Adrenal gland (tissue), 12 donors: ENCODE results near the gene KHK. TPM values are rescaled to one million over a fixed set of nuclear protein-coding genes. Genes with fewer than 3 reads are reported as not detected.
"Not testable (repeated sequence)": the region's sequence is repeated elsewhere in the genome, so short reads cannot be mapped to it uniquely, and the experiment has no call there.

ENCODE experiments used
- DNase-seq, 7 donors: peaks; one replicate each; pipeline ENCODE4 v3.0.0-alpha.2; 2019 to 2020
- H3K27ac ChIP-seq, 5 donors: fragments of 200-600 bp; sonication (generic) in 4 of 5; 1 replicate in 3 of 5; 2 replicates in 2 of 5; pipeline versions ENCODE4 v1.5.1 to v1.8.0; 2016 to 2020; ENCODE audit warnings: mild to moderate bottlenecking in 1 of 5
- H3K27me3 ChIP-seq: fragments of 200-600 bp; 2 replicates; pipeline ENCODE4 v1.8.0; 2021
- H3K36me3 ChIP-seq, 2 donors: fragments of 200-600 bp; replicated peaks in 1 of 2; 1 replicate in 1 of 2; 2 replicates in 1 of 2; pipeline versions ENCODE4 v1.5.1 to v1.8.0; 2018 to 2022
- H3K4me1 ChIP-seq, 2 donors: fragments of 200-600 bp; replicated peaks in 1 of 2; 1 replicate in 1 of 2; 2 replicates in 1 of 2; pipeline versions ENCODE4 v1.5.1 to v1.8.0; 2018 to 2021
- H3K4me3 ChIP-seq, 4 donors: fragments of 200-600 bp; sonication (generic) in 3 of 4; one replicate each; pipeline ENCODE4 v1.5.1; 2016 to 2018
- H3K9me3 ChIP-seq, 3 donors: fragments of 200-600 bp; sonication (generic) in 1 of 3; replicated peaks in 1 of 3; 1 replicate in 2 of 3; 2 replicates in 1 of 3; pipeline versions ENCODE4 v1.5.1 to v1.8.0; 2016 to 2021
- POLR2A ChIP-seq, 2 donors: fragments of 450-650 bp; IDR thresholded peaks; one replicate each; pipeline ENCODE4 v1.6.1; 2017; ENCODE audit warnings: antibody characterized with exemption in 2 of 2, mild to moderate bottlenecking in 2 of 2, moderate library complexity in 1 of 2
- WGBS, 4 donors: extraction: QIAGEN DNeasy Blood & Tissue Kit in 2 of 4; methylation state at CpG; one replicate each; pipeline versions ENCODE4 v1.1.5 to v1.1.7; 2013 to 2017; 5-methylcytosine and 5-hydroxymethylcytosine counted together
- intact Hi-C, 2 donors: fragments of 100-400 bp; cut with DNase I; formaldehyde crosslinking; loops; one replicate each; pipeline versions ENCODE4 v1.14.1 to v1.15.0; 2022 to 2023
- polyA plus RNA-seq, 3 donors: library from polyadenylated mRNA; stranded (reverse); fragments of 200-250 nt in 2 of 3; fragments of 350-450 nt in 1 of 3; fragmentation: Illumina TruSeq in 1 of 3; extraction: RNeasy Lipid Tissue Mini Kit (QIAGEN cat#74804) in 1 of 3; gene quantifications; one replicate each; pipeline ENCODE4 v1.2.3, GENCODE V29; 2013 to 2014
- total RNA-seq, 9 donors: library from RNA; depleted of rRNA in 4 of 9; stranded (reverse); fragments of >200 nt in 4 of 9; fragments of 120-200 nt in 1 of 9; fragmentation: NEBNext Ultra II Directional in 1 of 9; extraction: Animal tissue kit (Norgen Biotek cat#: 25700) in 1 of 9; gene quantifications; one replicate each; pipeline versions ENCODE4 v1.1.0 to v1.2.4, GENCODE V29; 2013 to 2023
- TF ChIP-seq, protein P1 (sequence below), 6 experiments: fragments of 450-650 bp in 4 of 6; fragments of 200-600 bp in 2 of 6; sonication (generic) in 1 of 6; IDR thresholded peaks; 1 replicate in 5 of 6; 2 replicates in 1 of 6; pipeline versions ENCODE4 v1.5.1 to v1.8.0; 2016 to 2021; ENCODE audit warnings: antibody characterized with exemption in 6 of 6, mild to moderate bottlenecking in 2 of 6, moderate library complexity in 1 of 6
- donor health status: healthy with polysubstance abuse.
- donor health status: Bipolar disorder and iron deficiency.
- donor health status: DM: yes; HTN: yes; CAD: no.
- donor health status: DM: no; HTN: no; CAD: no.
- donor health status: DM: no; HTN: no; CAD: no.
- donor health status: DM: yes; HTN: yes; CAD: no.

The KHK gene
- total and polyA plus RNA-seq, 12 donors, result 3.3 to 14.4 (median 6.9) TPM

GRCh38 chr2:27109083-27109482 lies 22.5 kb downstream of the KHK start:
- Histone ChIP-seq H3K4me1 (no peaks in the 10 kb centered on the region), H3K4me3 (no peak overlapping the region), H3K27me3 (peaks cover 4% of the 10 kb centered on the region), H3K9me3 (no peaks in the 10 kb centered on the region), H3K27ac (no peak overlapping the region), H3K36me3 (no peaks in the 10 kb centered on the region)
- intact Hi-C loops, result no loop called here
- no peak for TF ChIP-seq POLR2A (IDR thresholded peaks at IDR 0.05)
- TF ChIP-seq, protein P1, sequence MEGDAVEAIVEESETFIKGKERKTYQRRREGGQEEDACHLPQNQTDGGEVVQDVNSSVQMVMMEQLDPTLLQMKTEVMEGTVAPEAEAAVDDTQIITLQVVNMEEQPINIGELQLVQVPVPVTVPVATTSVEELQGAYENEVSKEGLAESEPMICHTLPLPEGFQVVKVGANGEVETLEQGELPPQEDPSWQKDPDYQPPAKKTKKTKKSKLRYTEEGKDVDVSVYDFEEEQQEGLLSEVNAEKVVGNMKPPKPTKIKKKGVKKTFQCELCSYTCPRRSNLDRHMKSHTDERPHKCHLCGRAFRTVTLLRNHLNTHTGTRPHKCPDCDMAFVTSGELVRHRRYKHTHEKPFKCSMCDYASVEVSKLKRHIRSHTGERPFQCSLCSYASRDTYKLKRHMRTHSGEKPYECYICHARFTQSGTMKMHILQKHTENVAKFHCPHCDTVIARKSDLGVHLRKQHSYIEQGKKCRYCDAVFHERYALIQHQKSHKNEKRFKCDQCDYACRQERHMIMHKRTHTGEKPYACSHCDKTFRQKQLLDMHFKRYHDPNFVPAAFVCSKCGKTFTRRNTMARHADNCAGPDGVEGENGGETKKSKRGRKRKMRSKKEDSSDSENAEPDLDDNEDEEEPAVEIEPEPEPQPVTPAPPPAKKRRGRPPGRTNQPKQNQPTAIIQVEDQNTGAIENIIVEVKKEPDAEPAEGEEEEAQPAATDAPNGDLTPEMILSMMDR (IDR thresholded peaks at IDR 0.05), result no peak
- 77 to 90% (median 83%) methylated on average over 3 of the region's 3 CpGs for WGBS, 4 donors
- no peak for DNase-seq

DNA sequence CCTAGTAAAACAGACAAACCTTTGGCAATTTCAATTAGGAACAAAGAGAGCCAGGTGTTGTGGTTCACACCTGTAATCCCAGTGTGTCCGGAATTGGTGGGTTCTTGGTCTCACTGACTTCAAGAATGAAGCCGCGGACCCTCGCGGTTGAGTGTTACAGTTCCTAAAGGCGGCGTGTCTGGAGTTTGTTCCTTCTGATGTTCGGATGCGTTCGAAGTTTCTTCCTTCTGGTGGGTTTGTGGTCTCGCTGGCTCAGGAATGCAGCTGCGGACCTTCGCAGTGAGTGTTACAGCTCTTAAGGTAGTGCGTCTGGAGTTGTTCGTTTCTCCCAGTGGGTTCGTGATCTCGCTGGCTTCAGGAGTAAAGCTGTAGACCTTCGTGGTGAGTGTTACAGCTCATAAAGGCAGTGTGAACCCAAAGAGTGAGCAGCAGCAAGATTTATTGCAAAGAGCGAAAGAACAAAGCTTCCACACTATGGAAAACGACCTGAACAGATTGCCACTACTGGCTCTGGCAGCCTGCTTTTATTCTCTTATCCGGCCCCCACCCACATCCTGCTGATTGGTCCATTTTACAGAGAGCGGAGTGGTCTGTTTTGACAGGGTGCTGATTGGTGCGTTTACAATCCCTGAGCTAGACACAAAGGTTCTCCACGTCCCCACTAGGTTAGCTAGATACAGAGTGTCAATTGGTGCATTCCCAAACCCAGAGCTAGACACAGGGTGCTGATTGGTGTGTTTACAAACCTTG lies 24.2 kb downstream of the KHK start:
- H3K36me3 ChIP-seq, DNase-seq, H3K9me3 ChIP-seq, H3K4me3 ChIP-seq, intact Hi-C loops, H3K27me3 ChIP-seq, H3K4me1 ChIP-seq, H3K27ac ChIP-seq: not testable (repeated sequence)
- WGBS, 4 donors, result 78 to 83% (median 80%) methylated on average over 24 of the region's 24 CpGs

- 90 to 97% (median 91%) methylated on average over 6 to 49 of the region's 49 CpGs for WGBS, 4 donors
- H3K4me1 ChIP-seq, H3K36me3 ChIP-seq, intact Hi-C loops, H3K27me3 ChIP-seq, H3K4me3 ChIP-seq, H3K9me3 ChIP-seq, DNase-seq, H3K27ac ChIP-seq: not testable (repeated sequence)
Measured at GRCh38 chr2:27111392-27112078, 25.0 kb downstream of the KHK start.

GRCh38 chr2:27115519-27115918 lies 28.9 kb downstream of the KHK start:
- intact Hi-C loops, result no loop called here
- 45 to 69% (median 54%) methylated on average over 2 of the region's 2 CpGs for WGBS, 4 donors
- Histone ChIP-seq H3K4me3 (no peak overlapping the region), H3K27me3 (peaks cover 9% of the 10 kb centered on the region), H3K9me3 (no peaks in the 10 kb centered on the region), H3K36me3 (no peaks in the 10 kb centered on the region), H3K4me1 (peaks cover 0 to 11% of the 10 kb centered on the region in 2 donors), H3K27ac (no peak overlapping the region)
- no peak for TF ChIP-seq POLR2A (IDR thresholded peaks at IDR 0.05)
- TF ChIP-seq, protein P1 (IDR thresholded peaks at IDR 0.05), result no peak
- no peak for DNase-seq

GRCh38 chr2:27117995-27118524 lies 31.5 kb downstream of the KHK start:
- WGBS, 4 donors, result 28 to 39% (median 31%) methylated on average over 10 to 14 of the region's 14 CpGs
- H3K9me3 ChIP-seq, result no peaks in the 10 kb centered on the region
- H3K4me1 ChIP-seq, result peaks cover 0 to 11% of the 10 kb centered on the region in 2 donors
- intact Hi-C loops, result no loop called here
- H3K27ac ChIP-seq, result no peak overlapping the region
- H3K4me3 ChIP-seq, result peak overlapping the region in 1 of 4 donors; percentile 51
- TF ChIP-seq, protein P1 (IDR thresholded peaks at IDR 0.05), result no peak
- no peak for TF ChIP-seq POLR2A (IDR thresholded peaks at IDR 0.05)
- H3K36me3 ChIP-seq, result no peaks in the 10 kb centered on the region
- DNase-seq, result no peak
- H3K27me3 ChIP-seq, result peaks cover 9% of the 10 kb centered on the region
